Colonic mucosa (tissue), 4 donors: ENCODE measurements around the gene CCT7. TPM values are rescaled to one million over a fixed set of nuclear protein-coding genes. Genes with fewer than 3 reads are reported as not detected.

Source experiments
- DNase-seq: peaks from one replicate; pipeline ENCODE4 v3.0.0-alpha.2; 2020
- H3K27ac ChIP-seq: fragments of 200-600 bp; one replicate; pipeline ENCODE4 v1.8.0; 2021
- H3K27me3 ChIP-seq: fragments of 200-600 bp; one replicate; pipeline ENCODE4 v1.8.0; 2021
- H3K36me3 ChIP-seq: fragments of 200-600 bp; one replicate; pipeline ENCODE4 v1.8.0; 2021
- H3K4me1 ChIP-seq: fragments of 200-600 bp; one replicate; pipeline ENCODE4 v1.8.0; 2021; ENCODE audit warnings: mild to moderate bottlenecking
- H3K4me3 ChIP-seq: fragments of 200-600 bp; one replicate; pipeline ENCODE4 v1.8.0; 2021
- H3K9ac ChIP-seq, 2 donors: one replicate each; pipeline ENCODE4 v1.7.0; 2013; ENCODE audit warnings: control low read depth in 2 of 2, low read depth in 2 of 2, low read length in 2 of 2
- H3K9me3 ChIP-seq: fragments of 200-600 bp; one replicate; pipeline ENCODE4 v1.8.0; 2021
- intact Hi-C: fragments of 100-400 bp; cut with DNase I; formaldehyde crosslinking; loops from one replicate; pipeline ENCODE4 v1.14.1; 2022
- total RNA-seq, 2 donors: library from RNA; stranded (reverse); fragmentation: NEBNext Ultra II Directional in 1 of 2; extraction: Animal tissue kit (Norgen Biotek cat#: 25700) in 1 of 2; gene quantifications; one replicate each; pipeline ENCODE4 v1.2.1, GENCODE V29; 2021
- TF ChIP-seq, protein P1 (sequence below): fragments of 200-600 bp; IDR thresholded peaks from one replicate; pipeline ENCODE4 v1.8.0; 2022; ENCODE audit warnings: antibody characterized with exemption, mild to moderate bottlenecking
- donor health status: healthy.
- donor health status: DM: no; HTN: no; CAD: no.
- donor health status: DM: no; HTN: no; CAD: no.

Gene CCT7
- total RNA-seq, 2 donors from 2014 or later = 147 to 353 TPM

- intact Hi-C loops = no loop called here
- Histone ChIP-seq H3K4me1 (no peaks in the 10 kb centered on the region), H3K27ac (no peak overlapping the region), H3K9ac (no peak overlapping the region), H3K9me3 (no peaks in the 10 kb centered on the region), H3K4me3 (no peak overlapping the region), H3K36me3 (no peaks in the 10 kb centered on the region), H3K27me3 (no peaks in the 10 kb centered on the region)
- TF ChIP-seq, protein P1, sequence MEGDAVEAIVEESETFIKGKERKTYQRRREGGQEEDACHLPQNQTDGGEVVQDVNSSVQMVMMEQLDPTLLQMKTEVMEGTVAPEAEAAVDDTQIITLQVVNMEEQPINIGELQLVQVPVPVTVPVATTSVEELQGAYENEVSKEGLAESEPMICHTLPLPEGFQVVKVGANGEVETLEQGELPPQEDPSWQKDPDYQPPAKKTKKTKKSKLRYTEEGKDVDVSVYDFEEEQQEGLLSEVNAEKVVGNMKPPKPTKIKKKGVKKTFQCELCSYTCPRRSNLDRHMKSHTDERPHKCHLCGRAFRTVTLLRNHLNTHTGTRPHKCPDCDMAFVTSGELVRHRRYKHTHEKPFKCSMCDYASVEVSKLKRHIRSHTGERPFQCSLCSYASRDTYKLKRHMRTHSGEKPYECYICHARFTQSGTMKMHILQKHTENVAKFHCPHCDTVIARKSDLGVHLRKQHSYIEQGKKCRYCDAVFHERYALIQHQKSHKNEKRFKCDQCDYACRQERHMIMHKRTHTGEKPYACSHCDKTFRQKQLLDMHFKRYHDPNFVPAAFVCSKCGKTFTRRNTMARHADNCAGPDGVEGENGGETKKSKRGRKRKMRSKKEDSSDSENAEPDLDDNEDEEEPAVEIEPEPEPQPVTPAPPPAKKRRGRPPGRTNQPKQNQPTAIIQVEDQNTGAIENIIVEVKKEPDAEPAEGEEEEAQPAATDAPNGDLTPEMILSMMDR = no peak
- no peak for DNase-seq
Observed at GRCh38 chr2:73237168-73237567, 3.1 kb downstream of the CCT7 start.

- H3K27ac ChIP-seq = no peak overlapping the region
- no peaks in the 10 kb centered on the region for H3K27me3 ChIP-seq
- no peak overlapping the region for H3K9ac ChIP-seq
- intact Hi-C loops = no loop called here
- TF ChIP-seq, protein P1 = no peak
- DNase-seq = no peak
- H3K4me1 ChIP-seq = no peaks in the 10 kb centered on the region
- H3K9me3 ChIP-seq = no peaks in the 10 kb centered on the region
- H3K4me3 ChIP-seq = no peak overlapping the region
- peaks cover 7% of the 10 kb centered on the region for H3K36me3 ChIP-seq
Observed at GRCh38 chr2:73238149-73238548, 4.0 kb downstream of the CCT7 start.

- TF ChIP-seq, protein P1 = no peak
- DNase-seq = no peak
- Histone ChIP-seq H3K4me1 (no peaks in the 10 kb centered on the region), H3K27ac (no peak overlapping the region), H3K9me3 (no peaks in the 10 kb centered on the region), H3K4me3 (no peak overlapping the region), H3K36me3 (peaks cover 11% of the 10 kb centered on the region), H3K9ac (no peak overlapping the region), H3K27me3 (no peaks in the 10 kb centered on the region)
- intact Hi-C loops = no loop called here
Observed at GRCh38 chr2:73238976-73239375, 4.9 kb downstream of the CCT7 start.

GRCh38 chr2:73239776-73240175 lies 5.7 kb downstream of the CCT7 start:
- Histone ChIP-seq H3K9me3 (no peaks in the 10 kb centered on the region), H3K27me3 (no peaks in the 10 kb centered on the region), H3K27ac (no peak overlapping the region), H3K36me3 (peaks cover 19% of the 10 kb centered on the region), H3K4me1 (no peaks in the 10 kb centered on the region), H3K9ac (no peak overlapping the region), H3K4me3 (no peak overlapping the region)
- intact Hi-C loops = no loop called here
- TF ChIP-seq, protein P1 = no peak
- DNase-seq = no peak

DNA sequence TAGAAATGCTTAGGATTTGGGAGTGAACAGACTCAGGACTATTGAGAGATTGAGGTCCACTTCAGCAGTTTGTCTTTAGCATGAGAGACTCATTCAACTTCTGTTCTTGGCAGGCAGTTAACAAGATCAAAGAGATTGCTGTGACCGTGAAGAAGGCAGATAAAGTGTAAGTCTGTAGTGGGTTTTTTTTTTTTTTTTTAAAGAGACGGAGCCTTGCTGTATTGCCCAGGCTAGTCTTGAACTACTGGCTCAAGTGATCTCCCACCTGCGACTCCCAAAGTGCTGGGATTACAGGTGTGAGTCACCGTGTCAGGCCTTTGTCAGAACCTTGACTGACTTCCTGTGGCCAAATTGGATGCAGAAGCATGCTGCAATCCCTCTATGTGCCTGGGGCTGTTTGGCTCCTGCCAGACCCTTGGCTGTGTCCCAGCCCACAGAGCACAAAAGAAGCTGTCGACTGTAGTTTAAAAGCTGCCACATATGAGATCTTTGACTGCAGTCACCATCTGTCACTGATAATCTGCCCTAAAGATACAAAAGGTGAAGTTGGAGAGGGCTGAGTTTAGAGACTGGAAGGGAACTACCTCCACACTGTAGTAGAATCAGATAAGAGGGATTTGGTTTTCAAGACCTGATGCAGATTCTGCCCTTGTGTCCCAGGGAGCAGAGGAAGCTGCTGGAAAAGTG lies 9.9 kb downstream of the CCT7 start:
- Histone ChIP-seq H3K9me3 (no peaks in the 10 kb centered on the region), H3K27me3 (no peaks in the 10 kb centered on the region), H3K4me1 (no peaks in the 10 kb centered on the region), H3K36me3 (peaks cover 38% of the 10 kb centered on the region), H3K9ac (no peak overlapping the region), H3K4me3 (no peak overlapping the region), H3K27ac (no peak overlapping the region)
- TF ChIP-seq, protein P1 = no peak
- no peak for DNase-seq
- intact Hi-C loops = no loop called here
